GM23338 (cell line): Measurements from ENCODE around the gene DOCK1. TPM values are rescaled to one million over a fixed set of nuclear protein-coding genes. Genes with fewer than 3 reads are reported as not detected.

ENCODE experiments used
- EZH2 ChIP-seq: fragments of 200-600 bp; sonication (generic); IDR thresholded peaks from one replicate; pipeline ENCODE4 v1.8.0; 2017; ENCODE audit warnings: antibody characterized with exemption, mild to moderate bottlenecking, low read depth; ENCODE audit not compliant: unreplicated experiment
- EZH2phosphoT487 ChIP-seq: fragments of 200-600 bp; sonication (generic); IDR thresholded peaks from one replicate; pipeline ENCODE4 v1.8.1; 2018; ENCODE audit warnings: antibody characterized with exemption; ENCODE audit not compliant: unreplicated experiment
- NANOG ChIP-seq: IDR thresholded peaks from 2 replicates; pipeline ENCODE4 v1.6.1; 2016; ENCODE audit warnings: antibody characterized with exemption, borderline replicate concordance
- POLR2AphosphoS5 ChIP-seq: IDR thresholded peaks from 2 replicates; pipeline ENCODE4 v1.6.1; 2016; ENCODE audit warnings: antibody characterized with exemption, low read depth
- REST ChIP-seq: IDR thresholded peaks from one replicate; pipeline ENCODE4 v1.6.1; 2018; ENCODE audit warnings: antibody characterized with exemption; ENCODE audit not compliant: unreplicated experiment
- ZNF331 ChIP-seq: fragments of 250-450 bp; sonication (Bioruptor Pico); IDR thresholded peaks from 2 replicates; pipeline ENCODE4 v1.5.0; 2020; ENCODE audit warnings: low read depth, mild to moderate bottlenecking, moderate library complexity
- ZNF462 ChIP-seq: fragments of 250-450 bp; sonication (Bioruptor Pico); IDR thresholded peaks from 2 replicates; pipeline ENCODE4 v1.5.0; 2020; ENCODE audit warnings: mild to moderate bottlenecking, moderate library complexity
- polyA plus RNA-seq: library from polyadenylated mRNA; unstranded; fragments of >200 nt; fragmentation: Nextera tagmentation; extraction: Ambion mirVana; gene quantifications from 2 replicates; pipeline ENCODE4 v1.2.1, GENCODE V29; 2016
- total RNA-seq: library from RNA; depleted of rRNA; stranded (reverse); fragments of >200 nt; shearing (Covaris generic); gene quantifications from 2 replicates; pipeline ENCODE4 v1.2.3, GENCODE V29; 2014

The DOCK1 gene
- total and polyA plus RNA-seq, 2 experiments from 2014 or later, result 13.2 to 55.3 TPM

GRCh38 chr10:126868371-126868770 lies 36.9 kb upstream of the DOCK1 start (continued):
- TF ChIP-seq REST, result no peak
- no peak for TF ChIP-seq POLR2AphosphoS5
- TF ChIP-seq ZNF462 (CRISPR knock-in tag), result no peak
- no peak for TF ChIP-seq EZH2phosphoT487
- TF ChIP-seq EZH2, result no peak
- TF ChIP-seq ZNF331 (CRISPR knock-in tag), result no peak
- TF ChIP-seq NANOG, result no peak
